Neural crest cell (in vitro differentiated cells): Measurements from ENCODE around the gene ITGBL1. TPM values are rescaled to one million over a fixed set of nuclear protein-coding genes. Genes with fewer than 3 reads are reported as not detected.

Experiments used
- DNase-seq: peaks from one replicate; pipeline ENCODE4 v3.0.0; 2021; ENCODE audit warnings: low read depth, mixed read lengths, low spot score
- H3K27ac Mint-ChIP-seq: one replicate; pipeline ENCODE4 v1.8.0; 2021; ENCODE audit warnings: mild to moderate bottlenecking, mixed read lengths; ENCODE audit not compliant: unreplicated experiment
- H3K27me3 Mint-ChIP-seq: 2 replicates; pipeline ENCODE4 v1.8.0; 2021; ENCODE audit warnings: low read depth, mild to moderate bottlenecking, mixed read lengths
- H3K36me3 Mint-ChIP-seq: 2 replicates; pipeline ENCODE4 v1.8.0; 2021; ENCODE audit warnings: low read depth, mild to moderate bottlenecking, mixed read lengths
- H3K4me1 Mint-ChIP-seq: 2 replicates; pipeline ENCODE4 v1.8.0; 2021; ENCODE audit warnings: mixed read lengths
- H3K4me3 Mint-ChIP-seq: one replicate; pipeline ENCODE4 v1.8.0; 2021; ENCODE audit warnings: mild to moderate bottlenecking, mixed read lengths
- H3K9me3 Mint-ChIP-seq: 2 replicates; pipeline ENCODE4 v1.8.0; 2021; ENCODE audit warnings: mixed read lengths
- total RNA-seq: library from RNA; stranded (reverse); gene quantifications from 2 replicates; pipeline ENCODE4 v1.2.1, GENCODE V29; 2021
- TF ChIP-seq, protein P1 (sequence below): fragments of 200-600 bp; sonication (generic); conservative IDR thresholded peaks from 2 replicates; pipeline ENCODE4 v1.5.0; 2021; ENCODE audit warnings: antibody characterized with exemption, mild to moderate bottlenecking

Gene ITGBL1
- total RNA-seq, 1 donor from 2014 or later: not detected

- TF ChIP-seq, protein P1, sequence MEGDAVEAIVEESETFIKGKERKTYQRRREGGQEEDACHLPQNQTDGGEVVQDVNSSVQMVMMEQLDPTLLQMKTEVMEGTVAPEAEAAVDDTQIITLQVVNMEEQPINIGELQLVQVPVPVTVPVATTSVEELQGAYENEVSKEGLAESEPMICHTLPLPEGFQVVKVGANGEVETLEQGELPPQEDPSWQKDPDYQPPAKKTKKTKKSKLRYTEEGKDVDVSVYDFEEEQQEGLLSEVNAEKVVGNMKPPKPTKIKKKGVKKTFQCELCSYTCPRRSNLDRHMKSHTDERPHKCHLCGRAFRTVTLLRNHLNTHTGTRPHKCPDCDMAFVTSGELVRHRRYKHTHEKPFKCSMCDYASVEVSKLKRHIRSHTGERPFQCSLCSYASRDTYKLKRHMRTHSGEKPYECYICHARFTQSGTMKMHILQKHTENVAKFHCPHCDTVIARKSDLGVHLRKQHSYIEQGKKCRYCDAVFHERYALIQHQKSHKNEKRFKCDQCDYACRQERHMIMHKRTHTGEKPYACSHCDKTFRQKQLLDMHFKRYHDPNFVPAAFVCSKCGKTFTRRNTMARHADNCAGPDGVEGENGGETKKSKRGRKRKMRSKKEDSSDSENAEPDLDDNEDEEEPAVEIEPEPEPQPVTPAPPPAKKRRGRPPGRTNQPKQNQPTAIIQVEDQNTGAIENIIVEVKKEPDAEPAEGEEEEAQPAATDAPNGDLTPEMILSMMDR: no peak
- peaks cover 2% of the 10 kb centered on the region for H3K9me3 Mint-ChIP-seq
- H3K4me3 Mint-ChIP-seq: no peak overlapping the region
- DNase-seq: no peak
- H3K27ac Mint-ChIP-seq: no peak overlapping the region
- H3K36me3 Mint-ChIP-seq: no peaks in the 10 kb centered on the region
- no peaks in the 10 kb centered on the region for H3K27me3 Mint-ChIP-seq
- H3K4me1 Mint-ChIP-seq: no peaks in the 10 kb centered on the region
Measured at GRCh38 chr13:101434486-101434885, 18.0 kb upstream of the ITGBL1 start.

- H3K27ac Mint-ChIP-seq: no peak overlapping the region
- no peaks in the 10 kb centered on the region for H3K36me3 Mint-ChIP-seq
Measured at GRCh38 chr13:101447852-101448251, 4.6 kb upstream of the ITGBL1 start.

GRCh38 chr13:101449790-101450748 is 2.4 kb upstream of the ITGBL1 start:
- Mint-ChIP-seq H3K27me3 (no peaks in the 10 kb centered on the region), H3K4me3 (no peak overlapping the region), H3K9me3 (no peaks in the 10 kb centered on the region)

More at GRCh38 chr13:101447852-101448251, 4.6 kb upstream of the ITGBL1 start:
- H3K4me1 Mint-ChIP-seq: no peaks in the 10 kb centered on the region
- no peaks in the 10 kb centered on the region for H3K9me3 Mint-ChIP-seq
- TF ChIP-seq, protein P1: no peak
- H3K27me3 Mint-ChIP-seq: no peaks in the 10 kb centered on the region
- H3K4me3 Mint-ChIP-seq: no peak overlapping the region
- DNase-seq: no peak

GRCh38 chr13:101450749-101451130 is 1.7 kb upstream of the ITGBL1 start:
- Mint-ChIP-seq H3K27ac (no peak overlapping the region), H3K27me3 (no peaks in the 10 kb centered on the region), H3K4me1 (no peaks in the 10 kb centered on the region), H3K9me3 (no peaks in the 10 kb centered on the region), H3K36me3 (no peaks in the 10 kb centered on the region), H3K4me3 (no peak overlapping the region)
- TF ChIP-seq, protein P1: no peak
- no peak for DNase-seq

More at GRCh38 chr13:101449790-101450748, 2.4 kb upstream of the ITGBL1 start:
- H3K27ac Mint-ChIP-seq: no peak overlapping the region
- TF ChIP-seq, protein P1: no peak
- H3K36me3 Mint-ChIP-seq: no peaks in the 10 kb centered on the region
- no peaks in the 10 kb centered on the region for H3K4me1 Mint-ChIP-seq
- no peak for DNase-seq

DNA sequence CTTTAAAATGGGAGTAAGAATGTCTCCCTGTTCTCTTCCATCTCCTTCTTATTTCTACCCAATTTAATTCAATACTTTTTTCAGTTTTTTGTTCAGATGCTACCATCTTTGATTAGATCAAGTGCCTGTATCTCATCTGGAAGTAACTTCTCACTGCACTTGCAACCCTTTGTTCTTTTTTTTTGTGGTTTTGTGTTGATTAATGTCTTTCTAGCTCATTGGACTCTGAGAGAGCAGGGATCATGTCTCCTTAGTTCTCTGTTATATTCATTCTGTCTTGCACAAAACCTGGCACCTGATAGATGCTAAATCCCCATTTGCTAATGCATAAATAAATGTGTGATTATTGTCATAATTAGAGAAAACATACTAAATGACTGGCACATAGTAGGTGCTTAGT is 834 bp upstream of the ITGBL1 start:
- Mint-ChIP-seq H3K27me3 (no peaks in the 10 kb centered on the region), H3K4me1 (no peaks in the 10 kb centered on the region), H3K4me3 (no peak overlapping the region), H3K27ac (no peak overlapping the region), H3K9me3 (no peaks in the 10 kb centered on the region), H3K36me3 (no peaks in the 10 kb centered on the region)
- TF ChIP-seq, protein P1: no peak
- no peak for DNase-seq
